Stimulated activated CD4-positive, alpha-beta T cell treated with anti-CD3 and anti-CD28 coated beads, Interleukin-4, amount 100 ng/mL, for 48 hours (primary cell): ENCODE results near the gene NAGLU.
"Not testable (repeated sequence)": the region's sequence is repeated elsewhere in the genome, so short reads cannot be mapped to it uniquely, and the experiment has no call there.

Experiments
- DNase-seq, 2 donors: peaks; one replicate each; pipeline ENCODE4 v3.0.0-alpha.2; 2020; ENCODE audit warnings: low read depth in 2 of 2

NAGLU gene

DNA sequence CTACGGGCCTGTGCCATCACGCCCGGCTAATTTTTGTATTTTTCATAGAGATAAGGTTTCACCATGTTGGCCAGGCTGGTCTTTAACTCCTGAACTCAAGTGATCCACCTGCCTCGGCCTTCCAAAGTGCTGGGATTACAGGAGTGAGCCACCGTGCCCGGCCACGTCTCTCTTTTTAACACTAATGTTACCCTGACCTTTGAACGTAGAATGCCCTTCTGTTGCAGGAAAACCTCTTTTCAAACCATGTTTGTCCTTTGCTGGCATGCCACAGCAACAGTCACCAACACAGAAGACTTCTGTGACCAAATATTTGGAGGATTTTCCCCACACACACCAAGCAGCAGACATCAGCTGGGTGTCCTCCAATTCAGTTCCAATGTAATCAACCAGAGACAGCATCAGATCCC lies 8.8 kb downstream of the NAGLU start:
- DNase-seq = no peak

- not testable (repeated sequence) for DNase-seq
Measured at GRCh38 chr17:42545755-42546505, 9.9 kb downstream of the NAGLU start.

GRCh38 chr17:42547001-42547461 lies 11.0 kb downstream of the NAGLU start:
- DNase-seq = no peak

- DNase-seq = no peak
Measured at GRCh38 chr17:42547698-42548069, 11.6 kb downstream of the NAGLU start.

DNA sequence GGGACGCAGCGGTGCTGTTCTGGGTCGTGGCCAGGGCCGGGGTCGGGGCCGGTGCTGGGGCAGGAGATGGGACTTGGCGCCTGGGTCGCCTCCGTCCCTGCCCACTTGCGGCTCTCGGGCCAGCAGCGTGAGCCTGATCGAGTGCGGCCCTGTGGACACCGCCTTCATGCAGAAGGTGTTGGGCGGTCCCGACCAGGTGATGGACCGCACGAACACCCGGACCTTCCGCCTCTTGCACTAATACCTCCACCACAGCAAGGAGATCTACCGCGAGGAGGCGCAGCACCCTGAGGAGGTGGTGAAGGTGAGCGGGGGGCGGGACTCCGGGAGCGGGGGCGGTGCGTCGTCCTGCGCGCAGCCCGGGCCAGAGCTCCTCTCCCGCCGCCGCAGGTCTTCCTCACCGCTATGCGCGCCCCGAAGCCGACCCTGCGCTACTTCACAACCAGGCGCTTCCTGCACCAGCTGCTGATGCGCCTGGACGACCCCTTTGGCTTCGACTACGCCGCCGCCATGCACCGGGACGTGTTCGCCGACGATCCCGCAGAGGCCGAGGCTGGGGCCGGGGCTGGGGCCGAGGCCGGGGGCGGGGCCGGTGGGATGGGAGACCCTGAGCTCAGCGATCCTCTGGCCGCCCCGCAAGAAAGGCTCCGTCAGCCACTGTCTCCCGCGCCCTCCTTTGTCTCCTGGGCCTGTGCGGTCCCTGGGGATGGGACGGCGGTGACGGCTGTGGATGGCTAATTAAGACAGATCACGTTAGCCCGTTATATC lies 12.2 kb downstream of the NAGLU start:
- DNase-seq = peak; percentile 73 to 78

GRCh38 chr17:42548993-42549755 lies 13.1 kb downstream of the NAGLU start:
- no peak for DNase-seq

DNA sequence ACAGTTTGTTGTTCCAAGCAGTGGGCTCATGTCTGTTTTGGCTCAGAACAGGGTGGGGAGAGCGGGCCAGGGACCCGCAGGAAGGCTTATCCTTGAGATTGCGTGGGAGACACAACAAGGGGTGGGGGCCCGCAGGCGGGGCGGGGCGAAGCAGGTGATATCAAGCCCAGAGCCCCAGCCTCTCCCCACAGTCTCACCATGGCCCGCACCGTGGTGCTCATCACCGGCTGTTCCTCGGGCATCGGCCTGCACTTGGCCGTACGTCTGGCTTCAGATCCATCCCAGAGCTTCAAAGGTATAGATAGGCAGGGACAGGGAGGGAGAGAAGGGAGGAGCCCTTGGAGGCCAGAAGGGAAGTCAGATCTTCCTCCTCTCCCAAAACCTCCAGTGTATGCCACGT lies 16.7 kb downstream of the NAGLU start, which contains the start of gene HSD17B1:
Gene HSD17B1, plus strand, starts transcription at position 188 of the 400 bp plus-strand sequence. Its CDS starts 11 bp downstream, at position 199.
- DNase-seq = not testable (repeated sequence)

GRCh38 chr17:42553161-42553818 lies 17.2 kb downstream of the NAGLU start:
- no peak for DNase-seq

DNA sequence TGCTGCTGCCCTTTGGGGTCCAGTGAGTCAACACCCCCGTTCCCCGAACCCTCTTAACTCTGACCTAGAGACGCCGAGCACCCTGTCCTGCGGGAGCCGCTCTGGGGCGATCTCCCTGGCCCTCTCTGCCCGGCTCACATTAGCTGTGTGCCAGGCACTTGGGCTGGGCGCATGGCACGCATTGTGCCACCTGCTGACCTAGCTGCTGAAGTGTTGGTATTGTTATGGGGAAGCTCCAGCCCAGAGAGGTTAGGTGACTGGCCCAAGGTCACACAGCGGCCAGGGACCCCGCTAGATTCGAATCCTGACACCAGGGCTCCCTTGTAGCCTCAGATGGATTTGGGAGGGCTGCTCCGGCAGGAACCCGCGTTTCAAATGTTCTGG lies 17.8 kb downstream of the NAGLU start:
- DNase-seq = no peak

DNA sequence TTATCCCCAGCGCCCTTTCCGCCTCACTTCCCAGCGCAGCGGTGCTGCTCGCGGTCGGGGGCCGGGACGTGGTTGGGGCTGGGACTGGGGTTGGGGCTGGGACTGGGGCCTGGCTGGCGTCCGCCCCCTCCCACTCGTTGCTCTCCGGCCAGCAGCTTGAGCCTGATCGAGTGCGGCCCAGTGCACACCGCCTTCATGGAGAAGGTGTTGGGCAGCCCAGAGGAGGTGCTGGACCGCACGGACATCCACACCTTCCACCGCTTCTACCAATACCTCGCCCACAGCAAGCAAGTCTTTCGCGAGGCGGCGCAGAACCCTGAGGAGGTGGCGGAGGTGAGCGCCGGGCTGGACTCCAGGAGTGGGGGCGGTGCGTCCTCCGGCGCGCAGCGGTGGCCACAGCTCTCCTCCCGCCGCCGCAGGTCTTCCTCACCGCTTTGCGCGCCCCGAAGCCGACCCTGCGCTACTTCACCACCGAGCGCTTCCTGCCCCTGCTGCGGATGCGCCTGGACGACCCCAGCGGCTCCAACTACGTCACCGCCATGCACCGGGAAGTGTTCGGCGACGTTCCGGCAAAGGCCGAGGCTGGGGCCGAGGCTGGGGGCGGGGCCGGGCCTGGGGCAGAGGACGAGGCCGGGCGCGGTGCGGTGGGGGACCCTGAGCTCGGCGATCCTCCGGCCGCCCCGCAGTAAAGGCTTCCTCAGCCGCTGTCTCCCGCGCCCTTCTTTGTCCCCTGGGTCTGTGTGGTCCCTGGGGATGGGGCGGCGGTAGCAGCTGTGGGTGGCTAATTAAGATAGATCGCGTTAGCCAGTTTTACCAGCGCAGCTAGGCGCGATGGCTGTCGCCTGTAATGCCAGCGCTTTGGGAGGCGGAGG lies 18.4 kb downstream of the NAGLU start:
- peak; percentile 55 to 71 for DNase-seq

DNA sequence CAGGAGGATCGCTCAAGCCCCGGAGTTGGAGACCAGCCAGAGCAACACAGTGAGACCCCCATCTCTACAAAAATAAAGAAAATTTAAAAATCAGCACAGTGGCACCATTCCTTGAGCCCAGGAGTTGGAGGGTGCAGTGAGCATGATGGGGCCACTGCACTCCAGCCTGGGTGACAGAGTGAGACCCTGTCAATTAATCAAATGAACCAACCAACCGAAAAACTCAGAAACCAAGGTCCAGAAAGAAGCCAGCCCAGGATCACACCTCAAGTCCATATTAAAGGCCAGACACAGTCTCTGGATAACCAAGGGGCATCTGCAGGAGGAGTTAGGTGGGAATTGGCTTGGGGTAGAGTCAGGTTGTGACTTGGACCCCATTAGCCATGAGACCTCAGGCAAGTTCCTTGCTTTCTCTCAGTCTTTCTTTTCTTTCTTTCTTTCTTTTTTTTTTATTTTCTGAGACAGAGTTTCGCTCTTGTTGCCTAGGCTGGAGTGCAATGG lies 19.1 kb downstream of the NAGLU start:
- no peak for DNase-seq

- DNase-seq = not testable (repeated sequence)
Measured at GRCh38 chr17:42555961-42556617, 20.0 kb downstream of the NAGLU start.

DNA sequence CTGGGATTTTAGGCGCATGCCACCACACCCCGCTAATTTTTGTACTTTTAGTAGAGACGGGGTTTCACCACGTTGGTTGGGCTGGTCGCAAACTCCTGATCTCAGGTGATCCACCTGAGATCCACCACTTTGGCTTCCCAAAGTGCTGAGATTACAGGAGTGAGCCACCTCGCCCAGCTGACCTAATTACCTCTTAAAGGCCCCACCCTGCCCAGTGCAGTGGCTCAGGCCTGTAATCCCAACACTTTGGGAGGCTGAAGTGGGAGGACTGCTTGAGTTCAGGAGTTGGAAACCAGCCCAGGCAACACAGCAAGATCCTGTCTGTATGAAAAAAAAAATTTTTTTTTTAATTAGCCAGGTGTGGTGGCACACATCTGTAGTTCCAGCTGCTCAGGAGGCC lies 23.0 kb downstream of the NAGLU start:
- no peak for DNase-seq

DNA sequence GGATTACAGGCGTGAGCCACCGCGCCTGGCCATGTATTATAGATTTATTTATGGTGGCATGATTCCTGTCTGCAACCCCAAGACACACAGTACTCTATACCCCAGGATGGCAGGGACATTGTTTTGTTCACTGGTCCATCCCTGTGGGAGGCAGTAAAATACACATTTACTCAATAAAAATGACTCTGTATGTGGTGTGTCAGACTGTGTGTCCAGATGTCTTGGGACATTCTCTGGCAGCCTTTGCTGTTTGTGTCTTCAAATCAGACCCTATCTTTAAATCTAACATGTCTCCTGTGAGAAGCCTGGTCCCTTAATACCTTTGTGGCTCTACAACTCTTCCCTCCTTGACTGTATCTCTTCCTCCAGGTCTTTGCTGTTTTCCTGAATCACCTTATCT lies 24.2 kb downstream of the NAGLU start:
- no peak for DNase-seq

DNA sequence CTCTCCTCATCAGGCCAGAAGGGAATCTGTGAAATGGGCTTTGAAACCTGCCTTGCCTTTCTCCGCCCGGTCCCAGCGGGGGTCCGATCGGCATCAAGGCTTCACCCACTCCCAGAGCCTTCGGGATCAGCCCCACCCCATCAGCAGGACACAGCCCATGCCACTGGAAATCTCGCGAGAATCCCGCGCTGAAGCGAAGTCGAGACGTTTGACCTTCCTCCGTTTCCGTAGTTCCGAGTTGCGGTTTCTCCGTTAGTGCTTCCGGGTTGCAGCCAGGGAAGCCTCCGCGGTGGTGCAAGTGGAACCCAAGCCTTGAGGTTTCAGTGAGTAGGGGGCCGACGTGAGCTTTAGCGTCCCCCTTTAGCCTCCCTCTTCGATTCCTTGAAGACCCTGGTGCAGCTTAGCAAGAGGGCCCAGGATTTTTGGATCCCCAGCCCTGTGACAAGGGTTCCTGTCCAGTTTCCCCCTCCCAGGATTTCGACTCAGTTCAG lies 25.9 kb downstream of the NAGLU start, which contains the start of gene COASY:
Gene COASY, plus strand, starts transcription at position 252 of the 491 bp plus-strand sequence. CDS start 475 bp downstream, outside the sequence.
- peak; percentile 89 to 93 for DNase-seq

DNA sequence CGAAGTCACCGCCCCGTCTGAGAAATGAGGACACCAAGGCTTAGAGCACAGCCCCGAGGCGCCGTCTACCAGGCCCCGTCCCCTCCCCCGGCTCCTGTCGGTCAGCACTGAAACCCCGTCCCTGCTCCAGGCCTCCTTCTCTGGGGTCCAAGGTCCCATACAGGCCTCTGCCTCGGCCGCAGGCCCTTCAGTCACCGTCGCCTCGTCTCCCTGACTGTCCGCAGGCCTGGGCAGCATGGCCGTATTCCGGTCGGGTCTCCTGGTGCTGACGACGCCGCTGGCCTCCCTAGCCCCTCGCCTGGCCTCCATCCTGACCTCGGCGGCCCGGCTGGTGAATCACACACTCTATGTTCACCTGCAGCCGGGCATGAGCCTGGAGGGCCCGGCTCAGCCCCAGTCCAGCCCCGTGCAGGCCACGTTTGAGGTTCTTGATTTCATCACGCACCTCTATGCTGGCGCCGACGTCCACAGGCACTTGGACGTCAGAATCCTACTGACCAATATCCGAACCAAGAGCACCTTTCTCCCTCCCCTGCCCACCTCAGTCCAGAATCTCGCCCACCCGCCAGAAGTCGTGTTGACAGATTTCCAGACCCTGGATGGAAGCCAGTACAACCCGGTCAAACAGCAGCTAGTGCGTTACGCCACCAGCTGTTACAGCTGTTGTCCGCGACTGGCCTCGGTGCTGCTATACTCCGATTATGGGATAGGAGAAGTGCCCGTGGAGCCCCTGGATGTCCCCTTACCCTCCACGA lies 26.5 kb downstream of the NAGLU start:
- no peak for DNase-seq

DNA sequence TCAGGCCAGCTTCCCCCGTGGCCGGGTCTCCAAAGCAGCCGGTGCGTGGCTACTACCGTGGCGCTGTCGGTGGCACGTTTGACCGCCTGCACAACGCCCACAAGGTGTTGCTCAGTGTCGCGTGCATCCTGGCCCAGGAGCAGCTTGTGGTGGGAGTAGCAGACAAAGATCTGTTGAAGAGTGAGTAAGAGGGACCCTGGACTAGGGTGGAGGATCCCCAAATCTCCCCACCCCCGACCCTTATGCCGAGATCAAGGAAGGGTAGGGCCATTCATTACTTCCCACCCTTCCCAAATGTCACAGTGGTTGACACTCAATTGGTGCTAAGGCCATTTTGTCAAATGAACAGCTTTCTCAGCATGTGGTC lies 27.1 kb downstream of the NAGLU start:
- no peak for DNase-seq

GRCh38 chr17:42563543-42563942 lies 27.5 kb downstream of the NAGLU start:
- DNase-seq = no peak

GRCh38 chr17:42563950-42564349 lies 27.9 kb downstream of the NAGLU start:
- DNase-seq = no peak
